T47D (cell line): ENCODE data around the gene TMOD3.

Experiments
- DNase-seq, 2 experiments: peaks; one replicate each; pipeline versions ENCODE4 v3.0.0 to v3.0.0-alpha.2; 2011 to 2012; ENCODE audit warnings: low read depth in 1 of 2, low spot score in 1 of 2
- JUND ChIP-seq: IDR thresholded peaks from 2 replicates; pipeline ENCODE4 v1.6.1; 2012; ENCODE audit warnings: low read depth
- in situ Hi-C: cut with HindIII; loops from 2 replicates; pipeline ENCODE4 v1.10.0; 2016; ENCODE audit warnings: low sequenced_read_pairs, low pct_unique_long_range_greater_than_20kb

TMOD3 gene

DNA sequence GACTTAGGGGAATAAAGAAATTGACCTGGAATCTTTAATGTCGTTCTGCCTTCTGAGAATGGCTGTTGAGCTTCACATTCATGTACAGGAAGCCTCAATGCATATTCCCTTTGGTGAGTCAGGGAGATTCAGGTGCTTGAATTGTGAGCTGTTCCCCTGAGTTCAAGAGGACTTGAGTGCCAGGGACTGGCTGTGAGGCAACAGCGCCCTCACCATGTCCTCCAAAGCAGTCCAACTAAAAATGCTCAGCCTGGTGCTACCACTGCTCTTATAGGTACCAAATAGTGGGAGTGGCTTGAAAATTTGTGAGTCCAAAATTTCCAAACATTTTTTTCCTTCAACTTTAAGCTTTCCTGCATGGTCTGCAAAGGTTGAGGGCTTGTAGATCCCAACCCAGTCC, 88.0 kb downstream of the TMOD3 start:
- in situ Hi-C loops = no loop called here
- DNase-seq = peak; percentile 7 to 72
- TF ChIP-seq JUND = no peak

DNA sequence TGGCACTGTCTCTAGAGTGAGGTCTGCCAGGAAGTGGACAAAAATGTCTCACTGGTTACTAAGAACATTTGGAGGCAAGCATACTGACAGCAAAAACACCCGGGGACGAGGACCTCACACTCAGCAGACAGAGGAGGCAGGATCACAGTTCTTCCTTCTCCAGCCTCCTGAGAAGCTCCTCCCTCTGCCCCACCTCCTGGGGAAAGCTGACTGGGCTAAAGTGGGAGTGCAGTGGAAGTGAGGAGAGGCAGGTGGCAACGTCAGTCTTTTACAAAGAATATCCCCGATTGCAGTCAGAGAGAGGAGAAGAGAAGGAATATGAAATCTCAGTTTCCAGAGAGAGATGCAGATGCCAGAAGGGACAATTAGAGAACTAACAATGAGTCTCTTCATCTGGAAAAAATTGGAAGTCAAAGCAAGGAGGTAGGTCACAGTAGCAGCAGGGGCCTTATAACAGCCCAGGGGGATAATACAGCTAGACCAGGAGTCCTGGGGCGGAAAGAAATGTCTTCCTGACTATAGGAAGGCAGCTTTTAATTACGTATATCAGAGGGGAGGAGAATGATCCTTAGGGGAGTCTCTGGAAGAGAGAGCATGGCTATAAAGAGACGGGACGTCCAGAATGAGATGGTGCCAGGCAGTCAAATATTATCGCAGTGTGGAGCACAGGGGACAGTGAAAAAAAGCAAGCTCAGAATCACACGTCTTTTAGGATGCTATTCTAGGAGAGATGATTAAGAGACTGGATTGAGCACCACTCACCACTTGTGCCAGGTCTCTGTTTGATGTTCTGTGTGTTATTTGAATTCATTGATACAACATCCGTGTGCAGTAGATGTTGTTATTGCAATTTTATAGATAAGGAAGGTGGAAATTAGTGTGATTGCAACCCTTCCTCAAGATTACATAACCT, 95.0 kb downstream of the TMOD3 start:
- no peak for TF ChIP-seq JUND
- in situ Hi-C loops = no loop called here
- no peak for DNase-seq

DNA sequence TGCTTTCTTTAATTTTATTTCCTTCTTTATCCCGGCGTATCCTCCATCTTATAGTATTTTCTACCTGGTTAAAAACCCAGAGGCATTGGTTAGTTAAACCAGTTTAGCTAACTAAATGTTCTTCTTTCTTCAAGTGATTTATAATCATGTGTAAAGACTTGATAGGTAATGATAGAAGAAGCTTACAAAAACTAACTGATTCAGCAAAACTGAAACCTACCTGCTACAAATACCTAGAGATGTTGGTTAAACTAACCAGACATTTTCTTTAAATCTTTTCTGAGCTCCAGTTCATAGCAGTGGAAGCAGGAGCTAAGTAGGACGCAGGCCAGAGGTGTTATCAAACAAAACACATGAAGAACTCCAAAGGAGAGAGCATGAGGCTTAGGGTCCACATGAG, 97.4 kb downstream of the TMOD3 start:
- no peak for DNase-seq
- TF ChIP-seq JUND = no peak
- in situ Hi-C loops = no loop called here

DNA sequence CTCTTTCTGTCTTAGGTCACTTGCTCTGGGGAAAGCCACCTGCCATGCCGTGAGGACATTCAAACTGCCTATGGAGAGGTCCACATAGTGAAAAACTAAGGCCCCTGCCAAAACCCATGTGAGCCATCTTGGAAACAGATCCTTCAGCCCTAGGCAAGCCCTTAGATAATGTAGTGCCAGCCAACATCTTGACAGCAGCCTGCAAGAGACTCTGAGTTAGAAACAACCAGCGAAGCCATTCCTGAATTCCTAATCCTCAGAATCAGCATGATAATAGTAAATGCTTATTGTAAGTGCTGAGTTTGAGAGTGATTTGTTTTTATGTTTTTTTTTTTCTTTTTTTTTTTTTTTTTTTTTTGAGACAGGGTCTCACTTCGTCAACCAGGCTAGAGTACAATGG, 101.6 kb downstream of the TMOD3 start:
- no peak for TF ChIP-seq JUND
- in situ Hi-C loops = no loop called here
- DNase-seq = no peak

DNA sequence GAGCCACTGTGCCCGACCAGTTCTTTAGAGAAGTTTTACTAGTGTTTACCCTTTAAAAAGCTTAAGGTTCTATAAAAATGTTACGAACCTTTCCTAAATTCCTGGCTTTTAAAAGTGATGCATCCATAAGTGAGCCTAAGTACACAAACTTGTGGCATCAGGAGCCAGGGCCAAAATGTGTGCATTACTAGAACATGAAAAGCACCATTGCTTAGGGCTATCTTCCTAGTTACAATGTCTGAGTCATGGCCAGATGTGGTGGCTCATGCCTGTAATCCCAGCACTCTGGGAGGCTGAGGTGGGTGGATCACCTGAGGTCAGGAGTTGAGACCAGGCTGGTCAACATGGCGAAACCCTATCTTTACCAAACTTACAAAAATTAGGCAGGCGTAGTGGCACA, 102.2 kb downstream of the TMOD3 start:
- in situ Hi-C loops = no loop called here
- no peak for TF ChIP-seq JUND
- no peak for DNase-seq

DNA sequence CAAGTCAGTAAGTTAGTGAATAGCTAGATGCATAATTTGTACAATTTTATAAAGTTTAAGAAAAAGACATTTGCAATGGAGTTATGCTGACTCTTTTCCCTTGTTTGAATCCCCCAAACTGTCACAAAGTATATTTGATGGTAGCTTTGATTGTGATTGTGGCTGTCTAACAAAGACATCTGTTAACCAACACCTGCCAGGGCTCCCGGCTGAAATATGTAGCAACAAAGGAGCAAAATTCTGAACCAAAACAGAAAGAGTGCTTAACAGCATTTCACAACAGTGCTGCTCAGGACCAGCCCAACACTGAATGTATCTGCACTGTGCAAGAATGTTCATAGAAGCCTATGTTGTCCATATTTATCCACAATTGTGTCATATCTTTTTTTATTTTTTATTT, 102.7 kb downstream of the TMOD3 start:
- DNase-seq = no peak
- in situ Hi-C loops = no loop called here
- TF ChIP-seq JUND = no peak

DNA sequence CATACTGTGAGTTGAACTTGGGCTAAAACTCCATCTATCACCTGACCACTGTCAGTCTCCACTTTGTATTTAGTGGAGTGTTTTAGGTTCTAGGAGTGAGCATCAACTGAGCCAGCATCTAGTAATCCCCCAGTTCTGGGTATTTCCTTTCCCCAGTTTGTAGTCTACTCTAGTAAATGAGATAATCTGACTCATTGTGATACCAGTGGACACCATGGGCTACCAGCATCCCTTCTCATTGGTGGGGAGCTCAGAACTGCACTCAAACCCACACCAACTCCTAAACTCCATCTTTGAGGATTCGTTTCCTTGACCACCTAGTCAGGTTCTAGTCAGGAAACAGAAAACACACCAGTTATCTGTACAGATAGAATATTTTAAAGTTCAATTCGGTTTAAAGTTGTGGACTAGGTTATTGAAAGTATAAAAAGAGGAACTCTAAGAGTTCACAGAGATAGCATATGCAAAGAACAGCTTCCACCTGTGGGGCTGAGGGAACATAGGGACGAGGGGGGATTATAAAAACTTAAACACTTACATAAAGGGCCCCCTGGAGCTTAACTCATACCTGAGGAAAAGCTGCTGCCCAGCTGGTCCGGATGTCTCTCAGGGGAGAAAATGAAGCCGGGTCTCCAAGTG, 106.1 kb downstream of the TMOD3 start:
- no peak for DNase-seq
- in situ Hi-C loops = no loop called here
- TF ChIP-seq JUND = no peak

DNA sequence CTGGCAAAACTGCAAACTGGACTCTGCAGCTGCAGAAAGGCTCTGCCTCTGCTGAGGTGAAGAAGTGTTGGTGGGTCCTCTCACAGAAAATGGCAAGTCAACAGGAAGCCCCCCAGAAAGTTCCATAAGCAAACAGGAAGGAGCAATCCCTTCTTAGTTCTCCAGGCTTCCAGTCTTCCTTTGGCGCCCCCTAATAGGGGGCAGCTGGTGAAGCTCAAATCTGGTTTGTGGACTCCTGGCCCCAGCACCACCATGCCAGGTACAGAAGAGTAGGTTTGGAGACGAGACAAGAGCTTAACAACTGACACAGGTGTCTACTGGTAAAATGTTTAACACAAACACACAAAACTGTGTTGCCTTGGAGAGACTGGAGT, 106.6 kb downstream of the TMOD3 start:
- TF ChIP-seq JUND = no peak
- DNase-seq = no peak
- in situ Hi-C loops = no loop called here

DNA sequence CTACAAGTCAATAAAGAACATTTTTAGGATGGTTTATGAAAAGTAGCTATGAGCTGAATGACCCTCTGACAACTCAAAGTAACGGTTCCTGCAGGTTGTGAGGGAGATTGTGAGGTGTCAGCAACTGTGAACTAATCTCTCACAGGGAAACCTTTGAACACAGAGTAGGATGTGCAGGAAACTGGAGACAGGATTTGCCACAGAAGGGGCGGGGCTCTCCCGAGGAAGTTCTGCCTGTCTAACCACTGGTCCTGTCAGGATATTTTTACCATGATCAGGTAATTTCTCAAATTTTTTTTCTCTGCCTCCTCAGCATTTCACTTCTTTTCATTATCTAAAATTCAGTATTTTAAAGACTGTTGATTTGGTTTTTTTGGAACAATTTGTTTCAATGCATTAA, 108.8 kb downstream of the TMOD3 start:
- no peak for TF ChIP-seq JUND
- in situ Hi-C loops = no loop called here
- DNase-seq = peak in 1 of 2 experiments; percentile 9

DNA sequence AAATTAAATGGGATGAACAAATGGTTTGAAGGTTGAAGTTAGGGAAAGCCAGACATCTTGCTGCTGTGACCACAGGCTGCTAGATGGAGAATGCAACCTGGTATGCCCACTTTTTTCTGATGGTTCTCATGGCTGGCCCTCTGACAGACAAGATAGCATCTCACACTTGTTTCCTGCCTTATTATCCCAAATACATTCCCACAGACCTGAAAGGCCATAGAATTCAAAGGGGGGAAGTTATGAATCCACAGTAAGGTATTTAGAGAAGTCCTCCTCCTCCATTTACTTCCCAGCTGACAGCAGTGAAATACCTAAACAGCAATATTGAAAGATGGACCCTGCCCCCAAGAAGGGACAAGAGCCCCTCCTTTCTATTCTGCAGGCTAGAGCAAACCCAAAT, 109.8 kb downstream of the TMOD3 start:
- DNase-seq = no peak
- in situ Hi-C loops = no loop called here
- TF ChIP-seq JUND = no peak

DNA sequence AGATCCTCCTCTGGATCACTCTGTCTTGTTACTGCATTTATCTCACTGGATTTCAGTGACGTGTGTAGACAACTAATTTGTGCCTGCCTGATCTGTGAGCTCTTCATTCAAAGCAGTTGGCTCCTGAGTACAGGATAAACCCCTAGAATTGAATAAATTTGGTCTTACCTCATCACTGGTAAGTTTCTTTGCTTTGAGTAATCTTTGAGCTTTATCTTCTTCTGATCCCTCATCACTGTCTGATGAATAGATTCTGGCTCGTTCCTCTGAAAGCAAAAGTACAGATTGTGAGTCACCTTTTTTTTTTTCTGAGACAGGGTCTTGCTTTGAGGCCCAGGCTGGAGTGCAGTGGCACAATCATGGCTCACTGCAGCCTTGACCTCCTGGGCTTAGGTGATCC, 117.7 kb downstream of the TMOD3 start:
- TF ChIP-seq JUND = no peak
- in situ Hi-C loops = no loop called here

DNA sequence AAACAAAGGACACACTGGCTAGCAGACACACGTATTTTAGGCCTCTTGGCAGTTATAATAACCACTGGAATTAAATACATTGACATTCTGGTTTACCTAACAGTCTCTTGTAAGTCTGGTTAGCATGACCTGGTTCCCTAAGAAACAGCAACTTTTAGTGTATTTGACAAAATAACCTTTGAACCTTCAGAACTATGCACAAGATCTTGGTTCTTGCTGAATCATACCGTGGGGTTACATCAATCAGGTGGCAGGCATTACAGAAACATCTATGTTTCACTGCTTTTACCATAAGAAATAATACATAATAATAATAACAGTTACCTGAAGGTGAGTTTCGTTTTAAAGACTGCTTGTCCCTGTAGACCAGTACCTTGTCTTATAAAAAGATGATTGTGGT, 123.4 kb downstream of the TMOD3 start:
- in situ Hi-C loops = no loop called here
- no peak for DNase-seq
- TF ChIP-seq JUND = no peak

More for the DNA sequence above, 117.7 kb downstream of the TMOD3 start:
- no peak for DNase-seq

DNA sequence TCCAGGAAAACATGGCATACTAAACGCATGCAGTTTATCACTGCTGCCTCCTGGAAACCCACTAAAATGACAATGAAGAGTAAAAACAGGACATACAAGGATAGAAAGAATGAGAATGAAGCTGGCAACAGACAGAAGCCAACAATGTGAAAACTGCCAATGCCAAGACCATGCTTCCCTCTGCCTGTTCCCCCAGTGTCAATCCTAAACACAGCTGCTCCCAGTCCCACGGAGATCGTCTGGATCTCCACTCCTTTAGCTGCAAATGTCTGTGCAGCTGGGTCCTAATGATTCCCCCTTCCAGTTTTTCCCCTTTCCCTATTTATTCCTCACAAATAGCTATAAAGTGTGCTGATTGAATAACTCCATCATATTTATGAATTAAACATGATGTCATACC, 126.1 kb downstream of the TMOD3 start:
- no peak for TF ChIP-seq JUND
- in situ Hi-C loops = no loop called here
- no peak for DNase-seq
